Endothelial cell of umbilical vein (primary cell): ENCODE results near the gene NPAS1. TPM values are rescaled to one million over a fixed set of nuclear protein-coding genes. Genes with fewer than 3 reads are reported as not detected.

Experiments used
- BruUV-seq: library from RNA; stranded (reverse); fragments of 400-500 nt; replicated peaks from 2 replicates; lab custom pipeline; 2021; lab: Mats Ljungman, UMichigan
- CTCF ChIA-PET: fragments of 300-600, 350-600 bp; sonication (Branson Sonifier 250); formaldehyde crosslinking; loops from one replicate; lab custom pipeline; 2021; ENCODE audit warnings: antibody characterized with exemption, inconsistent platforms; lab: Charles Lee
- POLR2A ChIA-PET: fragments of 300-600, 350-600 bp; sonication (Branson Sonifier 250); formaldehyde crosslinking; loops from one replicate; lab custom pipeline; 2021; ENCODE audit warnings: antibody characterized with exemption, inconsistent platforms; lab: Charles Lee
- DNase-seq: peaks from one replicate; pipeline ENCODE4 v3.0.0-alpha.2; 2011; ENCODE audit warnings: low read depth, low spot score
- FAIRE-seq: peaks from 2 replicates; lab custom pipeline; 2011; peaks lifted over from hg19 to GRCh38; lab: Jason Lieb, UNC
- H2AFZ ChIP-seq: 2 replicates; pipeline ENCODE4 v1.6.0; 2012; ENCODE audit warnings: low read depth, low read length, control low read depth, inconsistent platforms
- H3K27ac ChIP-seq: 2 replicates; pipeline ENCODE4 v1.5.1; 2011; ENCODE audit warnings: low read depth, mild to moderate bottlenecking, control low read depth, low read length, moderate library complexity; ENCODE audit not compliant: insufficient read depth
- H3K27me3 ChIP-seq, 2 experiments: 2 replicates each; pipeline versions ENCODE4 v1.6.0 to v1.6.1; 2011; ENCODE audit warnings: low read length in 2 of 2, mixed read lengths in 1 of 2; ENCODE audit not compliant: control insufficient read depth in 2 of 2, insufficient read depth in 2 of 2
- H3K36me3 ChIP-seq, 2 experiments: 2 replicates in 1 of 2; 3 replicates in 1 of 2; pipeline ENCODE4 v1.5.1; 2011; ENCODE audit warnings: low read length in 2 of 2, mild to moderate bottlenecking in 1 of 2, moderate library complexity in 1 of 2; ENCODE audit not compliant: control insufficient read depth in 2 of 2, insufficient read depth in 2 of 2; ENCODE audit errors: extremely low read depth in 1 of 2
- H3K4me1 ChIP-seq: 3 replicates; pipeline ENCODE4 v1.5.1; 2011; ENCODE audit warnings: mild to moderate bottlenecking, low read length; ENCODE audit not compliant: control insufficient read depth, insufficient read depth; ENCODE audit errors: extremely low read depth
- H3K4me2 ChIP-seq: 2 replicates; pipeline ENCODE4 v1.6.1; 2011; ENCODE audit warnings: low read length, control low read depth, mixed read lengths; ENCODE audit not compliant: insufficient read depth
- H3K4me3 ChIP-seq, 3 experiments: fragments of 200-600 bp in 1 of 3; sonication (generic), shearing (Covaris generic) in 1 of 3; replicated peaks in 1 of 3; 2 replicates each; pipeline ENCODE4 v1.5.1; 2011 to 2016; ENCODE audit warnings: control low read depth in 3 of 3, low read length in 3 of 3, mild to moderate bottlenecking in 2 of 3, inconsistent platforms in 1 of 3, low read depth in 1 of 3, moderate library complexity in 1 of 3; ENCODE audit not compliant: insufficient read depth in 1 of 3
- H3K79me2 ChIP-seq: 2 replicates; pipeline ENCODE4 v1.6.0; 2012; ENCODE audit warnings: low read length, inconsistent platforms; ENCODE audit not compliant: control insufficient read depth, insufficient read depth
- H3K9ac ChIP-seq: replicated peaks from 2 replicates; pipeline ENCODE3; 2011; ENCODE audit warnings: low read length, control low read depth; ENCODE audit not compliant: insufficient read depth; ENCODE audit errors: extremely low read depth
- H3K9me1 ChIP-seq: replicated peaks from 3 replicates; pipeline ENCODE4 v1.6.0; 2011; ENCODE audit warnings: mild to moderate bottlenecking, low read length; ENCODE audit not compliant: control insufficient read depth, insufficient read depth; ENCODE audit errors: extremely low read depth
- H3K9me3 ChIP-seq: replicated peaks from 2 replicates; pipeline ENCODE4 v1.5.1; 2012; ENCODE audit warnings: low read length, inconsistent platforms; ENCODE audit not compliant: control insufficient read depth, insufficient read depth
- H4K20me1 ChIP-seq: replicated peaks from 2 replicates; pipeline ENCODE3; 2011; ENCODE audit warnings: mild to moderate bottlenecking, low read length; ENCODE audit not compliant: control insufficient read depth, insufficient read depth; ENCODE audit errors: extremely low read depth
- EZH2 ChIP-seq: IDR thresholded peaks from 2 replicates; pipeline ENCODE4 v1.6.1; 2012; ENCODE audit warnings: borderline replicate concordance, low read depth, mild to moderate bottlenecking, moderate library complexity, low read length, inconsistent platforms; ENCODE audit not compliant: severe bottlenecking
- FOS ChIP-seq: IDR thresholded peaks from 2 replicates; pipeline ENCODE4 v1.6.1; 2011; ENCODE audit warnings: mild to moderate bottlenecking, low read length, moderate library complexity, borderline replicate concordance; ENCODE audit not compliant: insufficient read depth
- GATA2 ChIP-seq: IDR thresholded peaks from 2 replicates; pipeline ENCODE4 v1.7.0; 2011; ENCODE audit warnings: low read depth, mild to moderate bottlenecking, moderate library complexity, mixed read lengths, low read length; ENCODE audit not compliant: insufficient read length, insufficient read depth
- JUN ChIP-seq: IDR thresholded peaks from 2 replicates; pipeline ENCODE4 v1.6.1; 2011; ENCODE audit warnings: borderline replicate concordance, low read depth; ENCODE audit not compliant: insufficient read length, insufficient read depth
- MAX ChIP-seq: IDR thresholded peaks from 2 replicates; pipeline ENCODE4 v1.6.1; 2011; ENCODE audit not compliant: insufficient read depth, insufficient read length
- MYC ChIP-seq: IDR thresholded peaks from one replicate; pipeline ENCODE4 v1.6.1; 2011; ENCODE audit warnings: mild to moderate bottlenecking, low read depth, low read length
- POLR2A ChIP-seq: IDR thresholded peaks from 2 replicates; pipeline ENCODE4 v1.6.1; 2012; ENCODE audit warnings: low read depth, mild to moderate bottlenecking, control low read depth, low read length
- POLR2AphosphoS5 ChIP-seq: IDR thresholded peaks from 2 replicates; pipeline ENCODE4 v1.6.1; 2012; ENCODE audit warnings: low read depth, mild to moderate bottlenecking, control low read depth, low read length, moderate library complexity; ENCODE audit not compliant: insufficient read depth
- dilution Hi-C: fragments of 300-500 bp; cut with MboI; formaldehyde crosslinking; loops from one replicate; pipeline ENCODE4 v1.15.0; 2019; ENCODE audit warnings: low sequenced_read_pairs; ENCODE audit not compliant: extremely low pct_ligation_motif_present
- intact Hi-C: fragments of 100-400 bp; cut with micrococcal nuclease; formaldehyde crosslinking; loops from one replicate; pipeline ENCODE4 v1.10.0; 2022
- polyA plus RNA-seq, 4 experiments: library from polyadenylated mRNA; depleted of rRNA in 3 of 4; stranded (reverse) in 3 of 4; unstranded in 1 of 4; fragments of >200 nt; gene quantifications; 2 replicates each; pipeline versions ENCODE4 v1.2.1 to v1.2.3, GENCODE V29; 2011 to 2012; ENCODE audit warnings: missing spikeins in 1 of 4
- total RNA-seq: library from RNA; stranded (reverse); gene quantifications from 2 replicates; pipeline ENCODE4 v1.2.3, GENCODE V29; 2021
- TF ChIP-seq, protein P1 (sequence below), 2 donors: IDR thresholded peaks; 1 replicate in 1 of 2; 2 replicates in 1 of 2; pipeline ENCODE4 v1.5.1; 2011; ENCODE audit warnings: low read length in 2 of 2, mild to moderate bottlenecking in 2 of 2, moderate library complexity in 2 of 2, control low read depth in 1 of 2, inconsistent platforms in 1 of 2, low read depth in 1 of 2; ENCODE audit not compliant: insufficient read depth in 1 of 2; ENCODE audit errors: extremely low read depth in 1 of 2

Gene NPAS1
- total and polyA plus RNA-seq, 2 donors (not counting 3 experiments of a cell fraction or from before 2014, with no cell fraction given): 0.18 to 0.62 TPM

DNA sequence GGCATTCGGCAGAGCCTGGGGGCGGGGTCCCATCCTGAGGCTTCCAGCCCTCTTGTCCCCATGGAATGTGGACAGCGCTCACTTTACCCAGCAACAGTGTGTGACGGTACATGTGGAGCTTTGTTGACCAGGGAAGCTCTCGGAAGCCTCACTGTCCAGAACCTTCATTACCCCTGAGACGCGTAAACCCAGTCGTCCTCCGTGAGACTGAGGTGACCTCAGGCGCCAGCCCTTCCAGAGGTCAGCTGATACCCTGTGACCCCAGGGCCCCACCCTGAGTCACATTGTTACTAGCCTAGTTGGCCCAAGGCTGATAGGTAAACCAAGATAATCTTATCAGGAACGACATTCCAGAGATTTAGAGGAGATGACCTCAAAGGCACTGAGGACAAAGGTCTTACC lies 39.0 kb downstream of the NPAS1 start:
- Histone ChIP-seq H3K27me3 (no peaks in the 10 kb centered on the region), H3K9ac (no peak overlapping the region), H3K9me1 (no peaks in the 10 kb centered on the region), H3K4me2 (no peak overlapping the region), H3K36me3 (no peaks in the 10 kb centered on the region), H3K27ac (no peak overlapping the region), H3K4me1 (no peaks in the 10 kb centered on the region), H3K79me2 (no peaks in the 10 kb centered on the region), H3K4me3 (no peak overlapping the region), H3K9me3 (no peaks in the 10 kb centered on the region), H4K20me1 (no peaks in the 10 kb centered on the region), H2AFZ (no peak overlapping the region)
- DNase-seq (no peak), FAIRE-seq (no peak)
- dilution Hi-C loops: no loop called here
- intact Hi-C loops: no loop called here
- no peak for TF ChIP-seq POLR2A
- POLR2A ChIA-PET: no interaction called here
- CTCF ChIA-PET: interaction anchor here (1.2 to 2.1 kb wide), 3 partner anchors 21 to 46 kb away, joined by 3 to 8 read pairs (median 3); no protein-coding TSS in a partner anchor
- no TSS peak for BruUV-seq

- TF ChIP-seq JUN: no peak
- TF ChIP-seq EZH2: no peak
- TF ChIP-seq MAX: no peak
- TF ChIP-seq, protein P1, sequence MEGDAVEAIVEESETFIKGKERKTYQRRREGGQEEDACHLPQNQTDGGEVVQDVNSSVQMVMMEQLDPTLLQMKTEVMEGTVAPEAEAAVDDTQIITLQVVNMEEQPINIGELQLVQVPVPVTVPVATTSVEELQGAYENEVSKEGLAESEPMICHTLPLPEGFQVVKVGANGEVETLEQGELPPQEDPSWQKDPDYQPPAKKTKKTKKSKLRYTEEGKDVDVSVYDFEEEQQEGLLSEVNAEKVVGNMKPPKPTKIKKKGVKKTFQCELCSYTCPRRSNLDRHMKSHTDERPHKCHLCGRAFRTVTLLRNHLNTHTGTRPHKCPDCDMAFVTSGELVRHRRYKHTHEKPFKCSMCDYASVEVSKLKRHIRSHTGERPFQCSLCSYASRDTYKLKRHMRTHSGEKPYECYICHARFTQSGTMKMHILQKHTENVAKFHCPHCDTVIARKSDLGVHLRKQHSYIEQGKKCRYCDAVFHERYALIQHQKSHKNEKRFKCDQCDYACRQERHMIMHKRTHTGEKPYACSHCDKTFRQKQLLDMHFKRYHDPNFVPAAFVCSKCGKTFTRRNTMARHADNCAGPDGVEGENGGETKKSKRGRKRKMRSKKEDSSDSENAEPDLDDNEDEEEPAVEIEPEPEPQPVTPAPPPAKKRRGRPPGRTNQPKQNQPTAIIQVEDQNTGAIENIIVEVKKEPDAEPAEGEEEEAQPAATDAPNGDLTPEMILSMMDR (IDR thresholded peaks at IDR 0.05; ENCODE audit: extremely low read depth in 1 of 2, insufficient read depth in 1 of 2, low read depth in 1 of 2, low read length in 2 of 2): no peak
- no peak for TF ChIP-seq POLR2AphosphoS5
- no peak for TF ChIP-seq FOS
- TF ChIP-seq POLR2A: no peak
- TF ChIP-seq MYC: no peak
- no peak for TF ChIP-seq GATA2
- no peaks in the 10 kb centered on the region for H4K20me1 ChIP-seq
- intact Hi-C loops (no loop called here), dilution Hi-C loops (no loop called here)
- no peaks in the 10 kb centered on the region for H3K27me3 ChIP-seq
- ChIA-PET CTCF (interaction anchor here (0.9 to 3.4 kb wide), 4 partner anchors 15 to 148 kb away, joined by 3 to 10 read pairs (median 6); no protein-coding TSS in a partner anchor), POLR2A (interaction anchor here (1.0 kb wide), 1 partner anchor 49 kb away, joined by 4 read pairs; the partner anchor contains the start of gene ZC3H4)
- H3K9me3 ChIP-seq: no peaks in the 10 kb centered on the region
- H3K4me2 ChIP-seq: no peak overlapping the region
- H3K9me1 ChIP-seq: no peaks in the 10 kb centered on the region
- H3K27ac ChIP-seq: no peak overlapping the region
- H3K79me2 ChIP-seq: no peaks in the 10 kb centered on the region
- FAIRE-seq: no peak
- DNase-seq: no peak
- no peaks in the 10 kb centered on the region for H3K4me1 ChIP-seq
- no peak overlapping the region for H3K9ac ChIP-seq
- H3K4me3 ChIP-seq: no peak overlapping the region
- no peak overlapping the region for H2AFZ ChIP-seq
- peaks cover 8 to 39% of the 10 kb centered on the region in 2 experiments for H3K36me3 ChIP-seq
- BruUV-seq: no TSS peak
These were observed 44.2 kb downstream of the NPAS1 start for GRCh38 chr19:47063874-47064273.
